ENCODE measurements around the gene MS4A10.

Gene MS4A10

DNA sequence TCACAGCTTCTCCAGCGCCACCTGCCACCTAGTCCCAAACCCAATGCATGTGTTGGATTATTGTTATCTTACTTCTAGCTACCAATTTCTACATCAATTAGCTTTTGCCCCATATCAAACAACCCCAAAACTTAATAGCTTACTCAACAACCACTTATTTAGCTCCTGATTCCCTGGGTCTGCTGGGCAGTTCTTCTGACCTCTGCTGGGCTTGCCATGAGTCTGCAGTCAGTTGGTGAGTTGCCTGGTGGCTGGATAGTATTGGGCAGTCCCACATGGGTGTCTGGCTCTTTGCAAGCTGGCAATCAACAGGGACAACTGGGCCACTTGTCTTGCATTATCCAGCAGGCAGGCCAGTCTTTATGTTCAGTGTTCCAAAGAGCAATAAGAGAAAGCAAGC is 42.1 kb upstream of the MS4A10 start:
- no peak overlapping the region for H3K4ac ChIP-seq (ENCODE audit: low read depth in 1 of 2, low read length in 2 of 2)

DNA sequence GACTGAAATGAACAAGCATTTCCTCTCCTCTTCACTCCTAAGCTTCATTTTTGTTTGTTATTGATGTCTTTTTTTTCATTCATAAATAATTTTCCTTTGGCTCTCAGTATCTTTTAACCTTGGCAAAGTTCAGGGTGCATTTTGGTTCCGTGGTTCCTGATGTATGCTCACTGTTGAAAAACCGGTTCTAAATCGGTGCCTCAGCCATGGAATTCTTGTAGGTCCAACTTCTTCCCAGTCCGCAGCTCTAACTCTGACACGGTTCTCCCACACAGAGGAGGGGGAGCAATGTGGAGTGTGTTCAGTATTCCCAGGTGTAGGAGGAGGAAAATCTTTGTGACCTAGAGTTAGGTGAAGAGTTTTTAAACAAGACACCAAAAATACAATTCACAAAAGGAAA is 41.0 kb upstream of the MS4A10 start:
- H3K36me3 ChIP-seq (ENCODE audit: control insufficient read depth in 1 of 2, insufficient read depth in 2 of 2, low read depth in 1 of 2, low read length in 2 of 2) = no peaks in the 10 kb centered on the region
- H3K14ac ChIP-seq (ENCODE audit: low read length in 2 of 2) = no peak overlapping the region
- no peak overlapping the region for H3K4ac ChIP-seq (ENCODE audit: low read depth in 1 of 2, low read length in 2 of 2)
- H2BK15ac ChIP-seq (ENCODE audit: low read depth, poor library complexity, severe bottlenecking) = no peak overlapping the region
- H2BK5ac ChIP-seq (ENCODE audit: low read depth, low read length, poor library complexity, severe bottlenecking) = no peak overlapping the region
- peaks cover 12 to 15% of the 10 kb centered on the region in 2 experiments for H3K27me3 ChIP-seq (ENCODE audit: control insufficient read depth in 1 of 2, insufficient read depth in 1 of 2, low read length in 2 of 2)
- H3K23ac ChIP-seq (ENCODE audit: low read length in 2 of 2) = no peak overlapping the region
- H2AK5ac ChIP-seq (ENCODE audit: low read length, severe bottlenecking) = no peak overlapping the region
- DNase-seq = no peak
- no peaks in the 10 kb centered on the region for H3K9me3 ChIP-seq (ENCODE audit: control insufficient read depth, low read length)
- no peaks in the 10 kb centered on the region for H3K79me1 ChIP-seq (replicated peaks; ENCODE audit: low read length, poor library complexity, severe bottlenecking)
- no peak overlapping the region for H2BK12ac ChIP-seq (ENCODE audit: low read length in 2 of 2)
- no peak overlapping the region for H2AFZ ChIP-seq (ENCODE audit: low read depth, low read length)
- H3K4me2 ChIP-seq (ENCODE audit: low read length, poor library complexity, severe bottlenecking) = no peak overlapping the region
- peaks cover 4% of the 10 kb centered on the region for H3K4me1 ChIP-seq (ENCODE audit: control insufficient read depth, insufficient read depth, low read depth, low read length)
- H3K27ac ChIP-seq (ENCODE audit: low read length, poor library complexity, severe bottlenecking) = no peak overlapping the region
- no peak overlapping the region for H3K9ac ChIP-seq (ENCODE audit: low read length)
- no peak overlapping the region for H4K8ac ChIP-seq (ENCODE audit: low read length)
- H2BK120ac ChIP-seq (ENCODE audit: low read depth, low read length) = no peak overlapping the region
- H4K91ac ChIP-seq (ENCODE audit: low read length) = no peak overlapping the region
- H3K18ac ChIP-seq (ENCODE audit: low read depth in 1 of 2, low read length in 2 of 2) = no peak overlapping the region
- peak overlapping the region in 1 of 2 experiments; percentile 22 for H3K4me3 ChIP-seq (ENCODE audit: insufficient read depth in 1 of 2, low read depth in 1 of 2, low read length in 2 of 2)
- 78% methylated on average over 5 of the region's 5 CpGs for WGBS

More for the DNA sequence above, 42.1 kb upstream of the MS4A10 start:
- no peak overlapping the region for H2BK120ac ChIP-seq (ENCODE audit: low read depth, low read length)
- no peak overlapping the region for H4K91ac ChIP-seq (ENCODE audit: low read length)
- H3K18ac ChIP-seq (ENCODE audit: low read depth in 1 of 2, low read length in 2 of 2) = no peak overlapping the region
- H3K27me3 ChIP-seq (ENCODE audit: control insufficient read depth in 1 of 2, insufficient read depth in 1 of 2, low read length in 2 of 2) = peaks cover 12 to 19% of the 10 kb centered on the region in 2 experiments
- no peak overlapping the region for H2AK5ac ChIP-seq (ENCODE audit: low read length, severe bottlenecking)
- no peak overlapping the region for H3K14ac ChIP-seq (ENCODE audit: low read length in 2 of 2)
- H3K4me1 ChIP-seq (ENCODE audit: control insufficient read depth, insufficient read depth, low read depth, low read length) = peaks cover 4% of the 10 kb centered on the region
- WGBS = 91% methylated on average over 1 of the region's 1 CpG
- no peaks in the 10 kb centered on the region for H3K79me1 ChIP-seq (replicated peaks; ENCODE audit: low read length, poor library complexity, severe bottlenecking)
- H3K36me3 ChIP-seq (ENCODE audit: control insufficient read depth in 1 of 2, insufficient read depth in 2 of 2, low read depth in 1 of 2, low read length in 2 of 2) = no peaks in the 10 kb centered on the region
- H3K23ac ChIP-seq (ENCODE audit: low read length in 2 of 2) = no peak overlapping the region
- no peaks in the 10 kb centered on the region for H3K9me3 ChIP-seq (ENCODE audit: control insufficient read depth, low read length)
- no peak overlapping the region for H4K8ac ChIP-seq (ENCODE audit: low read length)
- H2AFZ ChIP-seq (ENCODE audit: low read depth, low read length) = no peak overlapping the region
- DNase-seq = no peak
- no peak overlapping the region for H2BK5ac ChIP-seq (ENCODE audit: low read depth, low read length, poor library complexity, severe bottlenecking)
- no peak overlapping the region for H2BK12ac ChIP-seq (ENCODE audit: low read length in 2 of 2)
- no peak overlapping the region for H3K9ac ChIP-seq (ENCODE audit: low read length)
- H3K4me3 ChIP-seq (ENCODE audit: insufficient read depth in 1 of 2, low read depth in 1 of 2, low read length in 2 of 2) = no peak overlapping the region
- no peak overlapping the region for H2BK15ac ChIP-seq (ENCODE audit: low read depth, poor library complexity, severe bottlenecking)
- H3K4me2 ChIP-seq (ENCODE audit: low read length, poor library complexity, severe bottlenecking) = no peak overlapping the region
- no peak overlapping the region for H3K27ac ChIP-seq (ENCODE audit: low read length, poor library complexity, severe bottlenecking)

DNA sequence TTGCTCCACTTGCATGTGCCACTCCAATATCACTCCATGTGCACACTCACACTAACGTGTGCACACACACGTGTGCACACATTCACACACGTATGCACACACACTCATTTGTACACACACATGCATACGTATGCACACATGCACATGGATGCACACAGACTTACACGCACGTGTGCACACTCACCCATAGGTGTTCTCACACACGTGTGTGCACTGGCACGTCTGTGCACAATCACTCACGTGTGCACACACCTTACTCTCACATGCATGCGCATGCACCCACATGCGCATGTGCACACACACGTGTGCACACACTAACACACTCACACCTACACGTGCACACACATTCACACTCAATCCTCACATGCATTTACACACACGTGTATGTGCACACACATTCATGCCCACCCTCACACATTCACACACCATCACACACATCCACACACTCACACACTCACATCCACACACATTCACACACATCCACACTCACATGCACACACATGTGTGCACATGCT is 37.7 kb upstream of the MS4A10 start:
- Histone ChIP-seq H2BK12ac (ENCODE audit: low read length in 2 of 2) (no peak overlapping the region), H3K14ac (ENCODE audit: low read length in 2 of 2) (peak overlapping the region in 1 of 2 experiments; percentile 46), H3K4me1 (ENCODE audit: control insufficient read depth, insufficient read depth, low read depth, low read length) (peaks cover 4% of the 10 kb centered on the region), H2BK5ac (ENCODE audit: low read depth, low read length, poor library complexity, severe bottlenecking) (no peak overlapping the region), H2AFZ (ENCODE audit: low read depth, low read length) (no peak overlapping the region), H3K23ac (ENCODE audit: low read length in 2 of 2) (no peak overlapping the region), H2AK5ac (ENCODE audit: low read length, severe bottlenecking) (no peak overlapping the region), H2BK120ac (ENCODE audit: low read depth, low read length) (no peak overlapping the region), H3K36me3 (ENCODE audit: control insufficient read depth in 1 of 2, insufficient read depth in 2 of 2, low read depth in 1 of 2, low read length in 2 of 2) (no peaks in the 10 kb centered on the region), H4K91ac (ENCODE audit: low read length) (no peak overlapping the region), H3K4me2 (ENCODE audit: low read length, poor library complexity, severe bottlenecking) (no peak overlapping the region), H3K4ac (ENCODE audit: low read depth in 1 of 2, low read length in 2 of 2) (no peak overlapping the region), H3K4me3 (ENCODE audit: insufficient read depth in 1 of 2, low read depth in 1 of 2, low read length in 2 of 2) (no peak overlapping the region), H3K9me3 (ENCODE audit: control insufficient read depth, low read length) (no peaks in the 10 kb centered on the region), H3K18ac (ENCODE audit: low read depth in 1 of 2, low read length in 2 of 2) (no peak overlapping the region), H4K8ac (ENCODE audit: low read length) (no peak overlapping the region), H3K9ac (ENCODE audit: low read length) (no peak overlapping the region), H3K79me1 (replicated peaks; ENCODE audit: low read length, poor library complexity, severe bottlenecking) (no peaks in the 10 kb centered on the region), H3K27ac (ENCODE audit: low read length, poor library complexity, severe bottlenecking) (no peak overlapping the region), H2BK15ac (ENCODE audit: low read depth, poor library complexity, severe bottlenecking) (no peak overlapping the region), H3K27me3 (ENCODE audit: control insufficient read depth in 1 of 2, insufficient read depth in 1 of 2, low read length in 2 of 2) (peaks cover 13 to 29% of the 10 kb centered on the region in 2 experiments)
- WGBS = 90% methylated on average over 14 of the region's 14 CpGs
- no peak for DNase-seq

DNA sequence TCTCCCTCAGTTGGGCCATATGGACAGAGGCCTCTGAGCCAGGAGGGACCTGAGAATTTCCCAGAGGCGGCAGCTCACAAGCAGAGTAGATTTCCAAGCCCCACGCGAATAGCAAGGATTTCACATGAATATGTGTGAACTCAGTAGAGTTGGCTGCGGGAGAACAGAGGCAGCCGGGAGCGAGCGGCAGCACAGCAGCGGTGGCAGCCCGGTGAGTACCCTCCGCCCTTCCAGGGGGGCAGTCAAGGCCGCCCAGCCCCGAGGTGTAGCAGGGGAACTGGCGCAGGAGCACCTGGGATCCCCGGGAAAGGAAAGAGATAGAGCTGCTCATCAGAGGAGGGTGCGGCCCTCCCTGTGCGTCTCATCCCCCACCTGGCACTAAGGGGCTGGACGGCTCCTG is 36.9 kb upstream of the MS4A10 start:
- Histone ChIP-seq H3K4me1 (ENCODE audit: control insufficient read depth, insufficient read depth, low read depth, low read length) (peaks cover 4% of the 10 kb centered on the region), H2BK120ac (ENCODE audit: low read depth, low read length) (no peak overlapping the region), H2BK5ac (ENCODE audit: low read depth, low read length, poor library complexity, severe bottlenecking) (no peak overlapping the region), H3K79me1 (replicated peaks; ENCODE audit: low read length, poor library complexity, severe bottlenecking) (no peaks in the 10 kb centered on the region), H3K23ac (ENCODE audit: low read length in 2 of 2) (no peak overlapping the region), H4K8ac (ENCODE audit: low read length) (no peak overlapping the region), H2AFZ (ENCODE audit: low read depth, low read length) (no peak overlapping the region), H3K18ac (ENCODE audit: low read depth in 1 of 2, low read length in 2 of 2) (no peak overlapping the region), H3K4me2 (ENCODE audit: low read length, poor library complexity, severe bottlenecking) (no peak overlapping the region), H3K4me3 (ENCODE audit: insufficient read depth in 1 of 2, low read depth in 1 of 2, low read length in 2 of 2) (no peak overlapping the region), H2BK12ac (ENCODE audit: low read length in 2 of 2) (no peak overlapping the region), H2AK5ac (ENCODE audit: low read length, severe bottlenecking) (no peak overlapping the region), H3K9ac (ENCODE audit: low read length) (no peak overlapping the region), H3K27ac (ENCODE audit: low read length, poor library complexity, severe bottlenecking) (no peak overlapping the region), H3K9me3 (ENCODE audit: control insufficient read depth, low read length) (no peaks in the 10 kb centered on the region), H4K91ac (ENCODE audit: low read length) (no peak overlapping the region), H3K36me3 (ENCODE audit: control insufficient read depth in 1 of 2, insufficient read depth in 2 of 2, low read depth in 1 of 2, low read length in 2 of 2) (no peaks in the 10 kb centered on the region), H2BK15ac (ENCODE audit: low read depth, poor library complexity, severe bottlenecking) (no peak overlapping the region), H3K14ac (ENCODE audit: low read length in 2 of 2) (no peak overlapping the region), H3K27me3 (ENCODE audit: control insufficient read depth in 1 of 2, insufficient read depth in 1 of 2, low read length in 2 of 2) (peaks cover 21 to 37% of the 10 kb centered on the region in 2 experiments), H3K4ac (ENCODE audit: low read depth in 1 of 2, low read length in 2 of 2) (no peak overlapping the region)
- DNase-seq = no peak
- WGBS = 83% methylated on average over 17 of the region's 17 CpGs
